Ovary (tissue), 3 donors: ENCODE results near the gene PKP1.

Experiments used
- POLR2A ChIP-seq: fragments of 450-650 bp; IDR thresholded peaks from one replicate; pipeline ENCODE4 v1.6.1; 2017; ENCODE audit warnings: antibody characterized with exemption, mild to moderate bottlenecking, moderate library complexity
- TF ChIP-seq, protein P1 (sequence below), 3 donors: fragments of 450-650 bp in 2 of 3; fragments of 200-600 bp in 1 of 3; IDR thresholded peaks; one replicate each; pipeline versions ENCODE4 v1.5.1 to v1.8.0; 2016 to 2022; ENCODE audit warnings: antibody characterized with exemption in 3 of 3, mild to moderate bottlenecking in 1 of 3
- donor health status: DM: no; HTN: no; CAD: no.

DNA sequence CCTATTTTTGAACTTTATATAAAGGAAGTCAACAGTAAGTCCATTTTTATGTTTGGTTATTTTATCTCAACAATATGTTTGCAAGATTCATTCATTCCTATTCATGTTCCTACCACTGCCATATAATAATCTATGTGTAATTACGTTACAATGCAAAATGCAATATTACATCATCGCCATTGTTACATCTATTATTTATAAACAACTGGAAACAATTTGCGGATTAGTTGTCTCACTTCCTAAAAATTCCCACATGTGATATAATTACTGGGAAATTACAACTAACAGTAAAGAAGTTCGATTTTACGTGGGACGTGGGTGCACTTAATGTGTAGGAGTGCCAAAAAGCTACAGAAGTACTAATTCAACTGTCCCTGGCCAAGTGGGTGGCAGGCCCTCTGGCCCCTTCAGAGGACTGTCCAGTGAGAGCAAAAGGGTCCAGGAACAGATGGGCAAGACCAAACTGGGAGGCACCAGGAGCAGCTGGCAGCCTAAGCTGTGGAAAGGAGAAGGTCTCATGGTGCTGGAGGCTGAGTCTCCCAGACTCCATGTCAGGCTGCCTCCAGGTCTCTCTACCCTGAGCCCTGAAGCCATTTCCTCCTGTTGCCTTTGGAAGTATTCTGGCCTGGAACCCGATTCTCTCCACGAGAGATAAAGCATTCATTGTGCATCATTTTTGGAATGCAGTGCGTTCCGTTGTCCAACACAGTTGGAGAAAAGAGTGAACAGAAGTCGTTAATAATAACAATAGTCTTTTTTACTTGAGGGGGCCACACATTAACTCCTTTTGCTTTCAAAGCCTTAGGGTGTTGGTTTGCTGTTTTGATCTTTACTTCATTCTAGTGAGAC lies 51.2 kb downstream of the PKP1 start:
- TF ChIP-seq, protein P1, sequence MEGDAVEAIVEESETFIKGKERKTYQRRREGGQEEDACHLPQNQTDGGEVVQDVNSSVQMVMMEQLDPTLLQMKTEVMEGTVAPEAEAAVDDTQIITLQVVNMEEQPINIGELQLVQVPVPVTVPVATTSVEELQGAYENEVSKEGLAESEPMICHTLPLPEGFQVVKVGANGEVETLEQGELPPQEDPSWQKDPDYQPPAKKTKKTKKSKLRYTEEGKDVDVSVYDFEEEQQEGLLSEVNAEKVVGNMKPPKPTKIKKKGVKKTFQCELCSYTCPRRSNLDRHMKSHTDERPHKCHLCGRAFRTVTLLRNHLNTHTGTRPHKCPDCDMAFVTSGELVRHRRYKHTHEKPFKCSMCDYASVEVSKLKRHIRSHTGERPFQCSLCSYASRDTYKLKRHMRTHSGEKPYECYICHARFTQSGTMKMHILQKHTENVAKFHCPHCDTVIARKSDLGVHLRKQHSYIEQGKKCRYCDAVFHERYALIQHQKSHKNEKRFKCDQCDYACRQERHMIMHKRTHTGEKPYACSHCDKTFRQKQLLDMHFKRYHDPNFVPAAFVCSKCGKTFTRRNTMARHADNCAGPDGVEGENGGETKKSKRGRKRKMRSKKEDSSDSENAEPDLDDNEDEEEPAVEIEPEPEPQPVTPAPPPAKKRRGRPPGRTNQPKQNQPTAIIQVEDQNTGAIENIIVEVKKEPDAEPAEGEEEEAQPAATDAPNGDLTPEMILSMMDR (IDR thresholded peaks at IDR 0.05), result no peak
- TF ChIP-seq POLR2A, result no peak
